A673 (cell line): ENCODE results near the gene HOXD9. TPM values are rescaled to one million over a fixed set of nuclear protein-coding genes. Genes with fewer than 3 reads are reported as not detected.

Experiments used
- BruUV-seq: library from RNA; stranded (reverse); fragments of 400-500 nt; replicated peaks from 2 replicates; lab custom pipeline; 2021; lab: Mats Ljungman, UMichigan
- CTCF ChIA-PET: fragments of 300-600 bp; sonication (Branson Sonifier 250); formaldehyde crosslinking; loops from one replicate; lab custom pipeline; 2022; ENCODE audit warnings: antibody characterized with exemption; lab: Charles Lee
- POLR2A ChIA-PET: fragments of 300-600 bp; sonication (Branson Sonifier 250); formaldehyde crosslinking; loops from one replicate; lab custom pipeline; 2022; ENCODE audit warnings: antibody characterized with exemption; ENCODE audit not compliant: low non-redundant PET; lab: Charles Lee
- DNase-seq: peaks from one replicate; pipeline ENCODE4 v3.0.0-alpha.2; 2015; ENCODE audit warnings: low spot score
- H3K27ac ChIP-seq: fragments of 200-600 bp; sonication (generic); 2 replicates; pipeline ENCODE4 v1.5.1; 2016; ENCODE audit warnings: mixed run types, low read depth, mild to moderate bottlenecking, mixed read lengths, antibody characterized with exemption, low read length; ENCODE audit not compliant: poor library complexity, severe bottlenecking
- H3K27me3 ChIP-seq: fragments of 200-600 bp; sonication (generic); replicated peaks from 2 replicates; pipeline ENCODE4 v1.6.1; 2017; ENCODE audit warnings: mixed run types, low read depth, mild to moderate bottlenecking, mixed read lengths, antibody characterized with exemption, low read length; ENCODE audit not compliant: insufficient read depth, poor library complexity
- H3K36me3 ChIP-seq: fragments of 200-600 bp; sonication (generic); 2 replicates; pipeline ENCODE4 v1.6.1; 2016; ENCODE audit warnings: mixed run types, mild to moderate bottlenecking, mixed read lengths, antibody characterized with exemption, low read length; ENCODE audit not compliant: insufficient read depth, poor library complexity, severe bottlenecking
- H3K4me1 ChIP-seq: fragments of 200-600 bp; sonication (generic); 2 replicates; pipeline ENCODE4 v1.6.1; 2017; ENCODE audit warnings: mixed run types, mild to moderate bottlenecking, mixed read lengths, antibody characterized with exemption, low read length; ENCODE audit not compliant: insufficient read depth, poor library complexity, severe bottlenecking
- H3K4me3 ChIP-seq: fragments of 200-600 bp; sonication (generic); 2 replicates; pipeline ENCODE4 v1.5.1; 2016; ENCODE audit warnings: low read depth, mixed run types, mild to moderate bottlenecking, mixed read lengths, low read length; ENCODE audit not compliant: poor library complexity, severe bottlenecking
- H3K9me3 ChIP-seq: fragments of 200-600 bp; sonication (generic); 2 replicates; pipeline ENCODE4 v1.6.1; 2016; ENCODE audit warnings: mixed run types, low read depth, mild to moderate bottlenecking, mixed read lengths, antibody characterized with exemption, low read length; ENCODE audit not compliant: poor library complexity, severe bottlenecking
- EZH2 ChIP-seq: fragments of 200-600 bp; sonication (generic); IDR thresholded peaks from 2 replicates; pipeline ENCODE4 v1.6.1; 2017; ENCODE audit warnings: borderline replicate concordance, low read depth, mild to moderate bottlenecking, mixed read lengths, antibody characterized with exemption, low read length; ENCODE audit not compliant: poor library complexity, severe bottlenecking
- intact Hi-C: fragments of 100-400 bp; cut with micrococcal nuclease; formaldehyde crosslinking; loops from one replicate; pipeline ENCODE4 v1.10.0; 2022; ENCODE audit not compliant: unreplicated experiment
- total RNA-seq: library from RNA; stranded (reverse); gene quantifications from 2 replicates; pipeline ENCODE4 v1.2.3, GENCODE V29; 2021
- TF ChIP-seq, protein P1 (sequence below): fragments of 300-800, 200-600 bp; sonication (generic); conservative IDR thresholded peaks from 2 replicates; pipeline ENCODE4 v1.5.1; 2017; ENCODE audit warnings: low read depth, mild to moderate bottlenecking, antibody characterized with exemption, low read length, moderate library complexity, mixed read lengths

HOXD9 gene
- total RNA-seq, 1 experiment from 2014 or later: 63.0 TPM

DNA sequence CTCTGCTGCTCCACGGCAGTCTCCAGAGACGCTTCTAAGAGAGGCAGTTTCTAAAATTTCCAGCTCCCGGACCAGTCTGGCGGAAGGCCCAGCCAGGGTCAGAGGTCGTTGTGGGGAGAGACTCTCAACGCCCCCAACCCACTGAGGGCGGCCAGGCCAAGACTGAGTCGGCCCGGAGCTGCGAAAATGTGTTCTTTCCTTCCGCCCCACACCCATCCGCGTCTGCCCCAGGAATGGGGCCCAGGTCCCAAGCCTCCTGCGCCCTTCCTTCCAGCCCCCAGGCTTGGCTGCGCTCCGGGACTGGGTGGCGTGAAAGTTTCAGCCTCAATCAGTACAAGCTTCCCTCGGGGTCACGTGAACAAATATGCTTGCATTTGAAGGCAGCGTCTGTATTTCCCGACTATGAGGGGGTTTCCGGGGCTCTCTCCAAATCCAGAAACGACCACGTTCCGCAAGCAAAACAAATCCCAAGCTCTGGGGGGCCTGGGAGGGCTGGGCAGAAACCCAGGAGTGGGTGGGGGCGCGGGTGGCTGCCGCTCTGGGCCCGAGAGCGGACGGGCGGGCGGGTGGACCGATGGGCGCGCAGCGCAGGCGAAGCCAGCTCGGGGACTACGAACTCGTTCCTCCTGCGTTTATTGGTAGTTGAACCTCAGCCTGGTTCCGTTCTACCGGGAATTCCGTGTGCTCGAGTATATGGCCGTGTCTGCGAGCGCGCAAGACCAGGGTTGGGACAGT lies 37.9 kb downstream of the HOXD9 start:
- TF ChIP-seq, protein P1, sequence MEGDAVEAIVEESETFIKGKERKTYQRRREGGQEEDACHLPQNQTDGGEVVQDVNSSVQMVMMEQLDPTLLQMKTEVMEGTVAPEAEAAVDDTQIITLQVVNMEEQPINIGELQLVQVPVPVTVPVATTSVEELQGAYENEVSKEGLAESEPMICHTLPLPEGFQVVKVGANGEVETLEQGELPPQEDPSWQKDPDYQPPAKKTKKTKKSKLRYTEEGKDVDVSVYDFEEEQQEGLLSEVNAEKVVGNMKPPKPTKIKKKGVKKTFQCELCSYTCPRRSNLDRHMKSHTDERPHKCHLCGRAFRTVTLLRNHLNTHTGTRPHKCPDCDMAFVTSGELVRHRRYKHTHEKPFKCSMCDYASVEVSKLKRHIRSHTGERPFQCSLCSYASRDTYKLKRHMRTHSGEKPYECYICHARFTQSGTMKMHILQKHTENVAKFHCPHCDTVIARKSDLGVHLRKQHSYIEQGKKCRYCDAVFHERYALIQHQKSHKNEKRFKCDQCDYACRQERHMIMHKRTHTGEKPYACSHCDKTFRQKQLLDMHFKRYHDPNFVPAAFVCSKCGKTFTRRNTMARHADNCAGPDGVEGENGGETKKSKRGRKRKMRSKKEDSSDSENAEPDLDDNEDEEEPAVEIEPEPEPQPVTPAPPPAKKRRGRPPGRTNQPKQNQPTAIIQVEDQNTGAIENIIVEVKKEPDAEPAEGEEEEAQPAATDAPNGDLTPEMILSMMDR: no peak
- TF ChIP-seq EZH2: no peak
- ChIA-PET CTCF (no interaction called here), POLR2A (no interaction called here)
- Histone ChIP-seq H3K27ac (no peak overlapping the region), H3K4me1 (peaks cover 28% of the 10 kb centered on the region), H3K4me3 (no peak overlapping the region), H3K9me3 (no peaks in the 10 kb centered on the region), H3K27me3 (no peaks in the 10 kb centered on the region), H3K36me3 (peaks cover 18% of the 10 kb centered on the region)
- intact Hi-C loops: no loop called here
- no TSS peak for BruUV-seq
- no peak for DNase-seq

DNA sequence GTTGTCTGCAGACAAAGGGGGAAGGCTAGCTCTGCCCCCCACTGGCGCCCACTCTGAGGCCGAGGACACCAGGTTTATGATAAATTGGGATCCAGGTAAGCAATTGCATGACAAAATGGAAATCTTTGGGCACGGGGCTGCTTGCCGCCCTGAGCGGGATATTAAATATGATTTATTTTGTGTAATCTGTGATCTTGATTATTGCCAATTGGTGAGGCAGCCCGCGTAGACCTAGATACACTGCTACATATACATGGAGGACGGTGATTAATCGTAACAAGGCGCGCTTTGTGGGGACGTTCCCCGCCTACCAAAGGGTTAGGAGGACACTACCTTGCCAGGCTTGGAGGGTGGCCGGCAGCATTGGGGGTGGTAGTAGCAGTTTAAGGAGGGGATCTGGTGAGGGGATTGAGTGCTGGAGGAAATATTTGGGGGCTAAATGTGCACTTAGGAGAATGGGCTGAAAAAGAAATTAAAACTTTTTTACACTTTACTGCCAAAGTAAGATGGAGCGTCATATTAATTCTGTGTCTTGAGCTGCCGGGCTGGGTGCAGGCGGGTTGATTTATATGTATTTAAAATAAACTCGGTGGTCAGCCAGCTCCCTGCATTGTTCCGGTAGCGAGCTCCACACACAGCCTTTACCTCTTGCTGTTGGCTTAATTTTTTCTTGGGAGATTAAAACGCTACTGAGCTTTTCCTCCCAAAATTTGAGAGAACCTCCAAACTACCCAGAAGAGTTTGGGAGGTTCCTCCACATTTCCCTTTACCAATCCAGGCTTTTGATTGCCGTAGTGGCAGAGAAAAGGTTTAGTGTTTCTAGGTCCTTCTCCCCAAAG lies 38.7 kb downstream of the HOXD9 start:
- TF ChIP-seq EZH2: no peak
- TF ChIP-seq, protein P1: no peak

DNA sequence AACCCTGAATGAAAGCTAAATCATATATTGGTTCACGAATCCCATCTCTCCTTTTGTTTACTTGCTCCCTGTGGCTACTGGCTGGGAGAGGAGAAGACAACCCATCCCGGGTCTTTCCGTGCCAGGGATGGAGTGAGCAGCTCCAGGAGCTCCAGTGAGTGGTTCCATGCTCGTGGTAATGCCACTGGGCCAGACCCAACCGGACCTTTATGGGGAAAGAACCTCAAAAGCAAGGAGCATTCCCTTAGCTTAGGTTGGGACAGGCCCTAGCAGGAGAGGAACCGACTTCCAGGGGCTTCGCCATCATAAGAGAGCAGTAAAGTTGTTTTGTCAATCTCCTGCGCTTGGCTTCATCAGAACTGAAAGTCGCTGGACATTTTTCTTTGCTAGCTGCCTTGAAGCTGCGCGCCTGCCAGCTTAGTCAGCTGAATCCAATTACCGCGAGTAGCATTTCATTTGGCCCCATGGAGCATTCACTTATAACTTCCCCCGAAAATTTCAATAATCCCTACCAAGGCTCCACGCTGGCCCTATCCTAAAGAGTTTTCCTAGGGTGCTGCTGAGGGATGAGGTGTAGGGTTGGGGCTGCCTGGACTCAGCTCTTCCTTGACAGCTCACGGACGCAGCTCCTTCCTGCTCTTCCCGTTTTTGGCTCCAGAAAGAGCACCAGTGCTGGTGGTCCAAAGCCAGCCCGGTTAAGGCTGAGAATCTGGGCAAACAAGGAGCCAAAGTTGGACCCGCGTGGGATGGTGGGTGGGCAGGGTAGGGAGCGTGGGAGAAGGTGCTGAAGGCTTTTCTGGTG lies 39.5 kb downstream of the HOXD9 start:
- Histone ChIP-seq H3K27me3 (no peaks in the 10 kb centered on the region), H3K36me3 (peaks cover 10% of the 10 kb centered on the region), H3K4me3 (no peak overlapping the region), H3K9me3 (no peaks in the 10 kb centered on the region), H3K27ac (peak overlapping the region; percentile 7), H3K4me1 (peaks cover 25% of the 10 kb centered on the region)
- BruUV-seq: no TSS peak
- peak; percentile 38 for DNase-seq
- intact Hi-C loops: no loop called here
- ChIA-PET CTCF (interaction anchor here (1.1 kb wide), 1 partner anchor 986 kb away, joined by 3 read pairs; no protein-coding TSS in a partner anchor), POLR2A (no interaction called here)
- TF ChIP-seq, protein P1: no peak
- no peak for TF ChIP-seq EZH2

More for the DNA sequence above, 38.7 kb downstream of the HOXD9 start:
- no TSS peak for BruUV-seq
- DNase-seq: no peak
- peaks cover 28% of the 10 kb centered on the region for H3K4me1 ChIP-seq
- no peaks in the 10 kb centered on the region for H3K27me3 ChIP-seq
- no peak overlapping the region for H3K27ac ChIP-seq
- H3K36me3 ChIP-seq: peaks cover 10% of the 10 kb centered on the region
- H3K9me3 ChIP-seq: no peaks in the 10 kb centered on the region
- intact Hi-C loops: no loop called here
- POLR2A ChIA-PET: no interaction called here
- H3K4me3 ChIP-seq: no peak overlapping the region
- CTCF ChIA-PET: interaction anchor here (1.1 kb wide), 1 partner anchor 986 kb away, joined by 3 read pairs; no protein-coding TSS in a partner anchor
